CD4-positive, alpha-beta T cell treated with Interleukin-1 beta for 1 hour (primary cell): ENCODE results near the gene KAT2B.

Experiments used
- DNase-seq, 2 donors: peaks; one replicate each; pipeline ENCODE4 v3.0.0-alpha.2; 2020 to 2022

The KAT2B gene

DNA sequence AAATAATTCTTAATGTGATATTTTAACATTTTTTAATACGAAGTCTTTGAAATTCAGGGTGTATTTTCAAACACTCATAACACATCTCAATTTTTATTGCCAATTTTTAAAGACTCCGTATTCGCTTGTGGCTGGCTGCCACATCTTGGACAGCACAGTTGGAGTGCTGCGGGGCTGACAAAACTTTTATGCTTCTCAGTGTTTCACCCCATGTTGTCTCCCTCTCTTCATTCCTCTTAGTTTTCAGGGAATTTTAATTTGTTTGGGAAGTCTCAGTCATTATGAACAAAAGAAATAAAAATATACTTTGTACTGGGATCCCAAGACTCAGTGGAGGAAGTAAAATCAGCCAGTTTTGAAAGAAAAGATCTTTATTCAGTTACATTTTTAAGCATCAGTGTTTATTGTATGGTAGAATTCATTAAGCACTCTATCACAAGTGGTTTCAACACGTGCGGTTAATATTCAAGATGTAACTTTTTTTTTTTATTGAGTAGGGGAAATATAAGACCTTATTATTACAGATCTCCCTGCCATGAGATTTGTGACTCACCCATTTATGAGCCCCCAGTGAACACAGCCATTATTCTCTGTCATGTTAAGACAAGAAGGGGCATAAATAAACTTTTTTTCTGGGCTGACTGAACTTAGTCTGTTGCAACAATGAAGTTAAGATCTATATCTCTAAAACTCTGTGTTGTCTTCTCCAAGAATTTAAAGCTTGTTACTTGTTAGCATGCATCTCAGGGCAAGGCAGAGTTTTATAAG is 26.8 kb downstream of the KAT2B start:
- no peak for DNase-seq

DNA sequence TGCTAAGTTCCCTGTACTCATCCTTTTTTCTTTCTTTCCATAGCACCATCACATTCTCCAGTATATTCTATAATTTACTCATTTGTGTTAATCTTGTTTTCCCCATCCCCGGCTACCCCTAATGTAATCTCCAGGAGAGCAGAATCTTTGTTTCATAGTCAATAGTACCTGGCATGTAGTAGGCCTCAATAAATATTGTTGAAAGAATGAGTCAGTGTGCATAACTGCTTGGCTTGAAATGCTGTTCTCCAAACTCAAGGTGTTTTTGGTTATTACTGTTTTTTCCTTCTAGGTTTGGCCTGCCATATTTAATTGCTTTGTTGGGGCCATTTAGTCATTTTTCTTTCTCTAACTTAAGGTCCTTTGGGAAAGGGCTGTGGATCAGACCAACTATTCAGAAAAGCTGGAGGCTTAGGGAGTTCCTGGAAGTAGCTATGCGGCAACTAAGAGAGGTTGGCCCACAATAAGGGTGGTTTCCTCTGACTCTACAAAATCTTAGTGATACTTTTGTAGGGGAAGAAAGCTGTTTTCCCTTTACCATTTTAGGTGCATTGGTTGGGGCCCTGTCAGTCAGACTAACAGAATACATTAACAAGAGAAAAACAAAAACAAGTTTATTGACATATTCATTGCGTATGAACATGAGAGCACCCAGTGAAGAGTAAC is 28.4 kb downstream of the KAT2B start:
- DNase-seq = no peak

- DNase-seq = no peak
Measured at GRCh38 chr3:20069178-20069532, 28.9 kb downstream of the KAT2B start.

DNA sequence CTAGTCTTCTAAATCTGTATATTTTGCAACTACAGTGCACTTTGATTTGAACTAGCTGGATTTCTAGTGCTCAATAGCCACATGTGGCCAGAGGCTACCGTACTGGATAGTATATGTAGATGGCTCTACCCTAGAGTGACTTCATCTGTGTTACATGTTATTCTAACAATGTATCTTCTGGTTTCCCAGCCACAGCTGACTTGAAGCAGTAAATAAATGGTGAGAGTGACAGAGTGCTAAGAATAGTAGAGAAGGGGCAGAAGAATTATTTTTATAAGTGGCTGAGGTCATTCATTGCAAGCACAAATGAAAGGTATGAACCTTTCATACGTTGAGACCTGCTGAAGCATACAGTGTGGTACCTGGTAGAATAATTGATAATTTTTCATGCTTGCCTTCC is 30.9 kb downstream of the KAT2B start:
- no peak for DNase-seq

GRCh38 chr3:20072422-20072821 is 32.2 kb downstream of the KAT2B start:
- no peak for DNase-seq

DNA sequence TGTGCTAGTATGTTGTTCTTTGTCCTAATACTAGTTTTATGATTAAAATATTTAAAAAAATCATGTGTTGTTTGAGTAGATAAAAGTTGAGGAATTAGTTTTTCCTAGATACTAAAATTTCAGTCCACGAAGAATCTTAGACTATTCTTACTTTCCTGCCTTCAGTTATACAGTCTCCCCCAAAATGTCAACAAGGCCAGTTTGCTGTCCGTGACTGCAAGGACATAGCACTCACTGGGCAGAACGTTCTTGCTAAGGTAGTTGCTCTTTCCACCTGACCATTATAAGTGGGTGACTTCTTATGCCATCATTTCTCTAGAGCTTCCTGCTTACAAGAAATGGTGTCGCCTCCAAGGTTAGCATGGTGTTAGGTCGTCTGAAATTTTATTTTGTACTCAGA is 32.8 kb downstream of the KAT2B start:
- no peak for DNase-seq

- DNase-seq = no peak
Measured at GRCh38 chr3:20073683-20074082, 33.4 kb downstream of the KAT2B start.

- no peak for DNase-seq
Measured at GRCh38 chr3:20074226-20075063, 34.2 kb downstream of the KAT2B start.

DNA sequence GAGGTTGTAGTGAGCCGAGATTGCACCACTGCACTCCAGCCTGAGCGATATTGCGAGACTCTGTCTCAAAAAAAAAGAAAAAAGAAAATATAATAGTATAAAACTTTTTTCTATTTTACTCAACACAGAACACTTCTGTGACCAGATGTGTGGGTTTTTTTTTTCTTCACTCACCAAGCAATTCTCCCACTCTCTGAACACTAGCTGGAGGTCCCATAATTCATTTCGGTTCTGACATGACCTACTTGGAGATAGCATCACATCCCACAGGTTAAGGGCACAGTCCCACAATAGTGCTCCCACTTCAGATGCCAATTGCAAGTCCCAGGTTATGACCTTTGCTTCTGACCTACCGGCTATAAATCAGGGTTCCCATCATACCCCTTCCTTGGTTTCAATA is 35.0 kb downstream of the KAT2B start:
- no peak for DNase-seq

- DNase-seq = no peak
Measured at GRCh38 chr3:20076296-20076997, 36.2 kb downstream of the KAT2B start.

- no peak for DNase-seq
Measured at GRCh38 chr3:20077068-20077467, 36.8 kb downstream of the KAT2B start.

DNA sequence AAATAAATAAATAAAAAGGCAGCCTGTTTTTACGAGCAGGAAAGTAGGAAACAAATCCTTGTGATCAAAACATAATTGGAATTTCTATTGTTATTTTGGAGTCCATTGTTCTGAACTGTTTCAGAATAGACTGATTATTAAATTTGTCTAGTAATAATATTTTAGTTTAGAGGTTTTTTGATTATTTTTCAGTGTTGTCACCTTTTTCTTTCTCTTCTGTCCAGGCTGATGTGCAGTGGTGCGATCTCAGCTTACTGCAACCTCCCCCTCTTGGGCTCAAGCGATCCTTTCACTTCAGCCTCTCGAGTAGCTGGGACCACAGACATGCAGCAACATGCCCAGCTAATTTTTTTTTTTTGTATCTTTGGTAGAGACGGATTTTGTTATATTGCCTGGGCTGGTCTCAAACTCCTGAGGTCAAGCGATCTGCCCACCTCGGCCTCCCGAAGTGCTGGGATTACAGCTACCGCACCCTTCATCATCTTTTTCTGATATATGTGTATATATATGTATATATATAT is 38.0 kb downstream of the KAT2B start:
- DNase-seq = no peak

GRCh38 chr3:20079621-20080020 is 39.4 kb downstream of the KAT2B start:
- DNase-seq = no peak

- DNase-seq = peak; percentile 31 to 46
Measured at GRCh38 chr3:20080956-20081554, 40.8 kb downstream of the KAT2B start.

GRCh38 chr3:20083253-20083652 is 43.0 kb downstream of the KAT2B start:
- no peak for DNase-seq

- DNase-seq = no peak
Measured at GRCh38 chr3:20083953-20084352, 43.7 kb downstream of the KAT2B start.

DNA sequence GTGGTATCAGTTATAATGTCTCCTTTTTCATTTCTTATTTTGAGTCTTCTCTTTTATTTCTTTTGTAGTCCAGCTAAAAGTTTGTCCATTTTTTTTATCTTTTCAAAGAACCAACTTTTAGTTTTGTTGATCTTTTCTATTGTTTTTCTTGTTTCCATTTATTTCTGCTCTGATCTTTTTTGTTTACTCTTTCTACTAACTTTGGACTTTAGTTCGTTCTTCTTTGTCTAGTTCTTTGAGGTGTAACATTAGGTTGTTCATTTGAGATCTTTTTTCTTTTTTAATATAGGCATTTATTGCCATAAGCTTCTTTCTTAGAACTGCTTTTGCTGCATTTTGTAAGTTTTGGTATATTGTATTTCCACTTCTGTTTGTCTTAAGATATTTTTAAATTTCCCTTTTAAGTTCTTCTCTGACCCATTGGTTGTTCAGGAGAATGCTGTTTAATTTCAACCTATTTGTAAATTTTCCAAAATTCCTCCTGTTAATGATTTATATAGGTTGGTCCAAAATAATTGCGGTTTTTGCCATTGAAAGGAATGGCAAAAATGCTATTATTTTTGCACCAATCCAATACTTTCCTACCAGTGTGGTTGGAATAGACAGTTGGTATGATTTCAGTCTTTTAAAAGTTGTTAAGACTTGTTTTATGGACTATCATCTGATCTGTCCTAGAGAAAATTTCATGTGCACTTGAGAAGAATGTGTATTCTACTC is 51.2 kb downstream of the KAT2B start:
- DNase-seq = no peak

GRCh38 chr3:20095470-20095869 is 55.2 kb downstream of the KAT2B start:
- DNase-seq = no peak

DNA sequence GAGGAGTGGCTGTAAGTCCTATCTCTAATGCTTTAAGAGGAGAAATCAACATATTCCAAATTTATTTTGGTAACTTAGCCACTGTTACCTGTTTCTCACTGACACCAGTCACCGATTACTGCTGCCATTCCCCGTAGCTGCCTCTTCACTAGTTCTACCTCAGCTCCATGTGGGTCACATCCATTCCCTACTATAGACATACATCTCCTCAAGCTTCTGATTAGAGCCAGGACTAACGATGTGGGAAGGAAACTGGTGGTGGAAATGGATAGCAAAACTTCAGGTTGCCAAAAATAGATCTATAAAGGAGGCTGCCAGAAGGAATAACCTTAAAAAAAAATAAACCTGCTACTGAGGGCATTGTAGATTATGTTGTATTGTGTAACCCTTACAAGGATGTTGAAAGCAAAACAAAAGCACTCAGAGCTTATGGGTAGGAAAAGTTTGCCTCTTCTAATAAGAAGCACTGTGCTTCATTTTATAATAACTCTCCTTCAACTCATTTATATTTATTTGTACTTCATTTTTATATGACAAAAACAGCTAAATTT is 56.0 kb downstream of the KAT2B start:
- no peak for DNase-seq

- DNase-seq = no peak
Measured at GRCh38 chr3:20097015-20097414, 56.8 kb downstream of the KAT2B start.

- DNase-seq = no peak
Measured at GRCh38 chr3:20099060-20099459, 58.8 kb downstream of the KAT2B start.

DNA sequence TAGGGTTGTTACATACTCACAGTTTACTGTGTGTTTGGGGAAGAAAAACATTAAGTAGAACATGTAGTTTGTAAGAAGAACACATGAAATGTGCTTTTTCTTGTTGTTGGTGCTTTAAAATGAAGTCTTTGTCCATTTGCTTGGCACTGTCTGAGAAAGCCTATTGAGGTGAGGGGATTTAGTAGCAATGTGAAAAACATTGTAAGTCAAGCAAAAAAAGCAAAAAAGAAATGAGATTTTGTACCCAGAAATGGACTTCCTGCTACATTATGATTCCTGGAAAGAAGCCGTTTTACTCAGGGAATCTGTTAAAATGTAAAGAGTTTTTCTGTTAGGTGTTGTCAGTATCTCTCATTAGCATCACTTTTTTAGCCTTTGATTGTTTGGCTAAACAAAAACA is 59.9 kb downstream of the KAT2B start:
- DNase-seq = no peak
